Liver (tissue), 9 donors: Measurements from ENCODE around the gene MAPK9. TPM values are rescaled to one million over a fixed set of nuclear protein-coding genes. Genes with fewer than 3 reads are reported as not detected.

ENCODE experiments used
- DNase-seq: peaks from one replicate; pipeline ENCODE4 v3.0.0-alpha.2; 2017; ENCODE audit warnings: low spot score
- H3K27ac ChIP-seq, 2 donors: one replicate each; pipeline ENCODE4 v1.7.0; 2013; ENCODE audit warnings: inconsistent platforms in 2 of 2, low read length in 2 of 2, control low read depth in 1 of 2, low read depth in 1 of 2, mild to moderate bottlenecking in 1 of 2
- H3K27me3 ChIP-seq, 4 donors: one replicate each; pipeline versions ENCODE4 v1.6.1 to v1.7.0; 2013; ENCODE audit warnings: low read length in 3 of 4, inconsistent platforms in 1 of 4, mild to moderate bottlenecking in 1 of 4, moderate library complexity in 1 of 4; ENCODE audit not compliant: control insufficient read depth in 4 of 4, insufficient read depth in 4 of 4
- H3K36me3 ChIP-seq, 4 donors: one replicate each; pipeline versions ENCODE4 v1.6.1 to v1.7.0; 2013; ENCODE audit warnings: low read length in 3 of 4, mild to moderate bottlenecking in 3 of 4, low read depth in 1 of 4, moderate library complexity in 1 of 4; ENCODE audit not compliant: control insufficient read depth in 4 of 4, insufficient read depth in 3 of 4
- H3K4me1 ChIP-seq, 4 donors: one replicate each; pipeline versions ENCODE4 v1.6.1 to v1.7.0; 2013; ENCODE audit warnings: low read length in 3 of 4, mild to moderate bottlenecking in 3 of 4, moderate library complexity in 1 of 4; ENCODE audit not compliant: control insufficient read depth in 4 of 4, insufficient read depth in 4 of 4
- H3K4me3 ChIP-seq, 3 donors: one replicate each; pipeline versions ENCODE4 v1.6.1 to v1.7.0; 2013; ENCODE audit warnings: low read length in 3 of 3, control low read depth in 1 of 3, low read depth in 1 of 3, mild to moderate bottlenecking in 1 of 3
- H3K9ac ChIP-seq, 2 donors: one replicate each; pipeline ENCODE4 v1.7.0; 2013; ENCODE audit warnings: low read length in 2 of 2, mild to moderate bottlenecking in 2 of 2, moderate library complexity in 2 of 2, control low read depth in 1 of 2, low read depth in 1 of 2
- H3K9me3 ChIP-seq, 4 donors: one replicate each; pipeline versions ENCODE4 v1.6.1 to v1.7.0; 2013; ENCODE audit warnings: low read length in 3 of 4; ENCODE audit not compliant: control insufficient read depth in 4 of 4
- CTCF ChIP-seq: fragments of 150-350 bp; IDR thresholded peaks from 2 replicates; pipeline ENCODE4 v1.5.1; 2017; ENCODE audit warnings: improper control_type of control experiment, low read depth, low read length; ENCODE audit not compliant: missing input control
- EGR1 ChIP-seq, 2 donors: IDR thresholded peaks; 2 replicates each; pipeline ENCODE4 v1.6.1; 2016 to 2018; ENCODE audit warnings: antibody characterized with exemption in 2 of 2, low read depth in 2 of 2
- FOXA1 ChIP-seq: IDR thresholded peaks from 2 replicates; pipeline ENCODE4 v1.6.1; 2016; ENCODE audit warnings: antibody characterized with exemption
- FOXA2 ChIP-seq: IDR thresholded peaks from 2 replicates; pipeline ENCODE4 v1.6.1; 2016; ENCODE audit warnings: antibody characterized with exemption
- GABPA ChIP-seq, 2 donors: IDR thresholded peaks in 1 of 2; conservative IDR thresholded peaks in 1 of 2; 2 replicates each; pipeline ENCODE4 v1.6.1; 2016; ENCODE audit warnings: antibody characterized with exemption in 2 of 2, mild to moderate bottlenecking in 1 of 2, moderate library complexity in 1 of 2
- JUND ChIP-seq, 2 donors: IDR thresholded peaks; 2 replicates each; pipeline ENCODE4 v1.6.1; 2016; ENCODE audit warnings: antibody characterized with exemption in 2 of 2
- NR2F2 ChIP-seq: IDR thresholded peaks from 2 replicates; pipeline ENCODE4 v1.6.1; 2016; ENCODE audit warnings: antibody characterized with exemption
- RAD21 ChIP-seq, 2 donors: IDR thresholded peaks; 2 replicates each; pipeline ENCODE4 v1.6.1; 2016; ENCODE audit warnings: antibody characterized with exemption in 2 of 2, mild to moderate bottlenecking in 2 of 2
- REST ChIP-seq: IDR thresholded peaks from 2 replicates; pipeline ENCODE4 v1.6.1; 2016; ENCODE audit warnings: antibody characterized with exemption, mild to moderate bottlenecking
- RXRA ChIP-seq, 2 donors: IDR thresholded peaks; 2 replicates each; pipeline ENCODE4 v1.6.1; 2017 to 2018; ENCODE audit warnings: antibody characterized with exemption in 2 of 2, mild to moderate bottlenecking in 1 of 2
- TAF1 ChIP-seq: conservative IDR thresholded peaks from 2 replicates; pipeline ENCODE4 v1.6.1; 2016; ENCODE audit warnings: antibody characterized with exemption, mild to moderate bottlenecking
- YY1 ChIP-seq: IDR thresholded peaks from 2 replicates; pipeline ENCODE4 v1.6.1; 2016; ENCODE audit warnings: antibody characterized with exemption, mild to moderate bottlenecking
- WGBS: extraction: QIAGEN DNeasy Blood & Tissue Kit; methylation state at CpG from one replicate; pipeline ENCODE4 v1.1.7; 2013; 5-methylcytosine and 5-hydroxymethylcytosine counted together
- polyA plus RNA-seq, 2 donors: library from polyadenylated mRNA; stranded (reverse) in 1 of 2; unstranded in 1 of 2; fragments of 200-250 nt in 1 of 2; fragments of >200 nt in 1 of 2; fragmentation: Nextera tagmentation in 1 of 2; extraction: Ambion mirVana in 1 of 2; gene quantifications; one replicate each; pipeline versions ENCODE4 v1.2.1 to v1.2.3, GENCODE V29; 2013 to 2015
- total RNA-seq, 2 donors: library from RNA; depleted of rRNA; stranded (reverse); fragments of >200 nt; gene quantifications; one replicate each; pipeline ENCODE4 v1.2.3, GENCODE V29; 2014
- TF ChIP-seq, protein P1 (sequence below): IDR thresholded peaks from 2 replicates; pipeline ENCODE4 v1.6.1; 2016; ENCODE audit warnings: antibody characterized with exemption
- TF ChIP-seq, protein P2 (sequence below): IDR thresholded peaks from 2 replicates; pipeline ENCODE4 v1.6.1; 2016; ENCODE audit warnings: antibody characterized with exemption
- TF ChIP-seq, protein P3 (sequence below): IDR thresholded peaks from 2 replicates; pipeline ENCODE4 v1.6.1; 2016; ENCODE audit warnings: antibody characterized with exemption
- donor health status: healthy.
- donor health status: healthy.
- donor health status: healthy.
- donor health status: healthy.
- donor health status: healthy.

MAPK9 gene
- total and polyA plus RNA-seq, 4 donors, result 3.8 to 22.7 (median 12.8) TPM

- TF ChIP-seq GABPA (IDR thresholded peaks at IDR 0.05 in 1 of 2, conservative IDR thresholded peaks at IDR 0.05 in 1 of 2), result no peak
- TF ChIP-seq, protein P1, sequence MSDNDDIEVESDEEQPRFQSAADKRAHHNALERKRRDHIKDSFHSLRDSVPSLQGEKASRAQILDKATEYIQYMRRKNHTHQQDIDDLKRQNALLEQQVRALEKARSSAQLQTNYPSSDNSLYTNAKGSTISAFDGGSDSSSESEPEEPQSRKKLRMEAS, result no peak
- TF ChIP-seq FOXA1, result no peak
- TF ChIP-seq EGR1 (IDR thresholded peaks at IDR 0.05; ENCODE audit: low read depth in 2 of 2), result no peak
- no peak for TF ChIP-seq TAF1
- no peak overlapping the region for H3K9ac ChIP-seq
- H3K4me1 ChIP-seq, result peaks cover 3 to 7% (median 5%) of the 10 kb centered on the region in 4 donors
- no peaks in the 10 kb centered on the region for H3K27me3 ChIP-seq
- H3K4me3 ChIP-seq, result no peak overlapping the region
- no peak for DNase-seq
- H3K9me3 ChIP-seq, result peaks cover 4 to 18% (median 15%) of the 10 kb centered on the region in 4 donors
- WGBS, result 51% methylated on average over 4 of the region's 4 CpGs
- H3K27ac ChIP-seq, result no peak overlapping the region
- H3K36me3 ChIP-seq, result no peaks in the 10 kb centered on the region
These were observed 78.7 kb downstream of the MAPK9 start for GRCh38 chr5:180213256-180213600.

DNA sequence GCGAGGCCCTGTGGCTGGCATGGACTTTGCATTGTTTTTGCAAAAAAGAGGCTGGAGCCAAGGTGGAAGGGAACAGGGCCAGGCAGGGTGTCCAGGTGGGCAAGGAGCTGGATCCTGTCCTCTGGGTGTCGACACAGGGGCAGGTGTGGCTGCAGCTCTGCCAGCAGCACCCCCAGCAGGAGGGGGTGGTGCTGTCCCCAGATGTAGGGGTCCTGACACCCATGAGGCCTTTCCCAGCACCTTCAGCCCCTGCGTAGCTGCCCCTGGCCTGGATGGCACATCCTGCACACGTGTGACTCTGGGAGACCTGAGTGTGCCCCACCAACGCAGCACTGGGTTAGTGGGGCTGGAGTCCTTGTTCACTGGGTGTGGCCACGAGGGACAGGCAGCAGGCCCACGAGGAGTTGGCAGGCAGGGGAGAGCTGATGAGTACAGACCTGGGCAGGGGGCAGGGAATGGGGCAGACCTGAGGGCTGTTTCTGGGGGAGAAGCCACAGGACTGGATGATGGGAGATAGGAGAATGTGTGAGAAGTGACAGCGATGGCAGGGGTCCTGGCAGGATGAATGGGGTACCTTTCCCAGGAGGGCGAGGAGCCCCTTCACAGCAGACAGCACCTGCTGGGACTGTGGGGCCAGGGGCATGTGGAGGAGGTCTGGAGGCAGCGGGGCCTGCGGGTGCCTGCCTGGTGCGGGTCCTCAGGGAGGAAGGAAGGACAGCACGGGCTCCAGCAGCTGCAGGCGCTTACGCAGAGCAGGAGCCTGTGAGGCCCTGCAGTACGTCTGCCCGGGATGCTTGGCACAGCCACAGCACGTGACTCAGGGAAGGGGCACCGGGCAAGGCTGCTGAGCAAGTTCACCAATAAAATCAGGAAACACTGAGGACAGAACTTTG, 79.3 kb downstream of the MAPK9 start:
- TF ChIP-seq, protein P1, result no peak
- TF ChIP-seq RXRA (IDR thresholded peaks at IDR 0.05), result no peak
- no peak for TF ChIP-seq CTCF
- no peak for TF ChIP-seq FOXA1
- TF ChIP-seq FOXA2, result no peak
- TF ChIP-seq RAD21 (IDR thresholded peaks at IDR 0.05), result no peak
- no peak for TF ChIP-seq YY1
- TF ChIP-seq TAF1, result no peak
- TF ChIP-seq REST, result no peak
- TF ChIP-seq, protein P2, sequence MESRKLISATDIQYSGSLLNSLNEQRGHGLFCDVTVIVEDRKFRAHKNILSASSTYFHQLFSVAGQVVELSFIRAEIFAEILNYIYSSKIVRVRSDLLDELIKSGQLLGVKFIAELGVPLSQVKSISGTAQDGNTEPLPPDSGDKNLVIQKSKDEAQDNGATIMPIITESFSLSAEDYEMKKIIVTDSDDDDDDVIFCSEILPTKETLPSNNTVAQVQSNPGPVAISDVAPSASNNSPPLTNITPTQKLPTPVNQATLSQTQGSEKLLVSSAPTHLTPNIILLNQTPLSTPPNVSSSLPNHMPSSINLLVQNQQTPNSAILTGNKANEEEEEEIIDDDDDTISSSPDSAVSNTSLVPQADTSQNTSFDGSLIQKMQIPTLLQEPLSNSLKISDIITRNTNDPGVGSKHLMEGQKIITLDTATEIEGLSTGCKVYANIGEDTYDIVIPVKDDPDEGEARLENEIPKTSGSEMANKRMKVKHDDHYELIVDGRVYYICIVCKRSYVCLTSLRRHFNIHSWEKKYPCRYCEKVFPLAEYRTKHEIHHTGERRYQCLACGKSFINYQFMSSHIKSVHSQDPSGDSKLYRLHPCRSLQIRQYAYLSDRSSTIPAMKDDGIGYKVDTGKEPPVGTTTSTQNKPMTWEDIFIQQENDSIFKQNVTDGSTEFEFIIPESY, result no peak
- TF ChIP-seq, protein P3, sequence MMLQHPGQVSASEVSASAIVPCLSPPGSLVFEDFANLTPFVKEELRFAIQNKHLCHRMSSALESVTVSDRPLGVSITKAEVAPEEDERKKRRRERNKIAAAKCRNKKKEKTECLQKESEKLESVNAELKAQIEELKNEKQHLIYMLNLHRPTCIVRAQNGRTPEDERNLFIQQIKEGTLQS, result no peak
- no peak for TF ChIP-seq NR2F2
- no peak for TF ChIP-seq EGR1 (IDR thresholded peaks at IDR 0.05; ENCODE audit: low read depth in 2 of 2)
- TF ChIP-seq JUND (IDR thresholded peaks at IDR 0.05), result no peak
- WGBS, result 66% methylated on average over 19 of the region's 19 CpGs
- DNase-seq, result no peak
- H3K4me1 ChIP-seq, result peaks cover 4 to 8% (median 5%) of the 10 kb centered on the region in 4 donors
- H3K9me3 ChIP-seq, result peaks cover 0 to 13% (median 10%) of the 10 kb centered on the region in 4 donors
- no peaks in the 10 kb centered on the region for H3K27me3 ChIP-seq
- no peaks in the 10 kb centered on the region for H3K36me3 ChIP-seq
- no peak overlapping the region for H3K4me3 ChIP-seq
- no peak overlapping the region for H3K9ac ChIP-seq
- no peak overlapping the region for H3K27ac ChIP-seq
